Endothelial cell of umbilical vein (primary cell): ENCODE data around the gene KBTBD4. TPM values are rescaled to one million over a fixed set of nuclear protein-coding genes. Genes with fewer than 3 reads are reported as not detected.

Experiments used
- BruUV-seq: library from RNA; stranded (reverse); fragments of 400-500 nt; replicated peaks from 2 replicates; lab custom pipeline; 2021; lab: Mats Ljungman, UMichigan
- CTCF ChIA-PET: fragments of 300-600, 350-600 bp; sonication (Branson Sonifier 250); formaldehyde crosslinking; loops from one replicate; lab custom pipeline; 2021; ENCODE audit warnings: antibody characterized with exemption, inconsistent platforms; lab: Charles Lee
- POLR2A ChIA-PET: fragments of 300-600, 350-600 bp; sonication (Branson Sonifier 250); formaldehyde crosslinking; loops from one replicate; lab custom pipeline; 2021; ENCODE audit warnings: antibody characterized with exemption, inconsistent platforms; lab: Charles Lee
- DNase-seq: peaks from one replicate; pipeline ENCODE4 v3.0.0-alpha.2; 2011; ENCODE audit warnings: low read depth, low spot score
- FAIRE-seq: peaks from 2 replicates; lab custom pipeline; 2011; peaks lifted over from hg19 to GRCh38; lab: Jason Lieb, UNC
- H2AFZ ChIP-seq: 2 replicates; pipeline ENCODE4 v1.6.0; 2012; ENCODE audit warnings: low read depth, low read length, control low read depth, inconsistent platforms
- H3K27ac ChIP-seq: 2 replicates; pipeline ENCODE4 v1.5.1; 2011; ENCODE audit warnings: low read depth, mild to moderate bottlenecking, control low read depth, low read length, moderate library complexity; ENCODE audit not compliant: insufficient read depth
- H3K27me3 ChIP-seq, 2 experiments: 2 replicates each; pipeline versions ENCODE4 v1.6.0 to v1.6.1; 2011; ENCODE audit warnings: low read length in 2 of 2, mixed read lengths in 1 of 2; ENCODE audit not compliant: control insufficient read depth in 2 of 2, insufficient read depth in 2 of 2
- H3K36me3 ChIP-seq, 2 experiments: 2 replicates in 1 of 2; 3 replicates in 1 of 2; pipeline ENCODE4 v1.5.1; 2011; ENCODE audit warnings: low read length in 2 of 2, mild to moderate bottlenecking in 1 of 2, moderate library complexity in 1 of 2; ENCODE audit not compliant: control insufficient read depth in 2 of 2, insufficient read depth in 2 of 2; ENCODE audit errors: extremely low read depth in 1 of 2
- H3K4me1 ChIP-seq: 3 replicates; pipeline ENCODE4 v1.5.1; 2011; ENCODE audit warnings: mild to moderate bottlenecking, low read length; ENCODE audit not compliant: control insufficient read depth, insufficient read depth; ENCODE audit errors: extremely low read depth
- H3K4me2 ChIP-seq: 2 replicates; pipeline ENCODE4 v1.6.1; 2011; ENCODE audit warnings: low read length, control low read depth, mixed read lengths; ENCODE audit not compliant: insufficient read depth
- H3K4me3 ChIP-seq, 3 experiments: fragments of 200-600 bp in 1 of 3; sonication (generic), shearing (Covaris generic) in 1 of 3; replicated peaks in 1 of 3; 2 replicates each; pipeline ENCODE4 v1.5.1; 2011 to 2016; ENCODE audit warnings: control low read depth in 3 of 3, low read length in 3 of 3, mild to moderate bottlenecking in 2 of 3, inconsistent platforms in 1 of 3, low read depth in 1 of 3, moderate library complexity in 1 of 3; ENCODE audit not compliant: insufficient read depth in 1 of 3
- H3K79me2 ChIP-seq: 2 replicates; pipeline ENCODE4 v1.6.0; 2012; ENCODE audit warnings: low read length, inconsistent platforms; ENCODE audit not compliant: control insufficient read depth, insufficient read depth
- H3K9ac ChIP-seq: replicated peaks from 2 replicates; pipeline ENCODE3; 2011; ENCODE audit warnings: low read length, control low read depth; ENCODE audit not compliant: insufficient read depth; ENCODE audit errors: extremely low read depth
- H3K9me1 ChIP-seq: replicated peaks from 3 replicates; pipeline ENCODE4 v1.6.0; 2011; ENCODE audit warnings: mild to moderate bottlenecking, low read length; ENCODE audit not compliant: control insufficient read depth, insufficient read depth; ENCODE audit errors: extremely low read depth
- H3K9me3 ChIP-seq: replicated peaks from 2 replicates; pipeline ENCODE4 v1.5.1; 2012; ENCODE audit warnings: low read length, inconsistent platforms; ENCODE audit not compliant: control insufficient read depth, insufficient read depth
- H4K20me1 ChIP-seq: replicated peaks from 2 replicates; pipeline ENCODE3; 2011; ENCODE audit warnings: mild to moderate bottlenecking, low read length; ENCODE audit not compliant: control insufficient read depth, insufficient read depth; ENCODE audit errors: extremely low read depth
- EZH2 ChIP-seq: IDR thresholded peaks from 2 replicates; pipeline ENCODE4 v1.6.1; 2012; ENCODE audit warnings: borderline replicate concordance, low read depth, mild to moderate bottlenecking, moderate library complexity, low read length, inconsistent platforms; ENCODE audit not compliant: severe bottlenecking
- FOS ChIP-seq: IDR thresholded peaks from 2 replicates; pipeline ENCODE4 v1.6.1; 2011; ENCODE audit warnings: mild to moderate bottlenecking, low read length, moderate library complexity, borderline replicate concordance; ENCODE audit not compliant: insufficient read depth
- GATA2 ChIP-seq: IDR thresholded peaks from 2 replicates; pipeline ENCODE4 v1.7.0; 2011; ENCODE audit warnings: low read depth, mild to moderate bottlenecking, moderate library complexity, mixed read lengths, low read length; ENCODE audit not compliant: insufficient read length, insufficient read depth
- JUN ChIP-seq: IDR thresholded peaks from 2 replicates; pipeline ENCODE4 v1.6.1; 2011; ENCODE audit warnings: borderline replicate concordance, low read depth; ENCODE audit not compliant: insufficient read length, insufficient read depth
- MAX ChIP-seq: IDR thresholded peaks from 2 replicates; pipeline ENCODE4 v1.6.1; 2011; ENCODE audit not compliant: insufficient read depth, insufficient read length
- MYC ChIP-seq: IDR thresholded peaks from one replicate; pipeline ENCODE4 v1.6.1; 2011; ENCODE audit warnings: mild to moderate bottlenecking, low read depth, low read length
- POLR2A ChIP-seq: IDR thresholded peaks from 2 replicates; pipeline ENCODE4 v1.6.1; 2012; ENCODE audit warnings: low read depth, mild to moderate bottlenecking, control low read depth, low read length
- POLR2AphosphoS5 ChIP-seq: IDR thresholded peaks from 2 replicates; pipeline ENCODE4 v1.6.1; 2012; ENCODE audit warnings: low read depth, mild to moderate bottlenecking, control low read depth, low read length, moderate library complexity; ENCODE audit not compliant: insufficient read depth
- dilution Hi-C: fragments of 300-500 bp; cut with MboI; formaldehyde crosslinking; loops from one replicate; pipeline ENCODE4 v1.15.0; 2019; ENCODE audit warnings: low sequenced_read_pairs; ENCODE audit not compliant: extremely low pct_ligation_motif_present
- intact Hi-C: fragments of 100-400 bp; cut with micrococcal nuclease; formaldehyde crosslinking; loops from one replicate; pipeline ENCODE4 v1.10.0; 2022
- polyA plus RNA-seq, 4 experiments: library from polyadenylated mRNA; depleted of rRNA in 3 of 4; stranded (reverse) in 3 of 4; unstranded in 1 of 4; fragments of >200 nt; gene quantifications; 2 replicates each; pipeline versions ENCODE4 v1.2.1 to v1.2.3, GENCODE V29; 2011 to 2012; ENCODE audit warnings: missing spikeins in 1 of 4
- total RNA-seq: library from RNA; stranded (reverse); gene quantifications from 2 replicates; pipeline ENCODE4 v1.2.3, GENCODE V29; 2021
- TF ChIP-seq, protein P1 (sequence below), 2 donors: IDR thresholded peaks; 1 replicate in 1 of 2; 2 replicates in 1 of 2; pipeline ENCODE4 v1.5.1; 2011; ENCODE audit warnings: low read length in 2 of 2, mild to moderate bottlenecking in 2 of 2, moderate library complexity in 2 of 2, control low read depth in 1 of 2, inconsistent platforms in 1 of 2, low read depth in 1 of 2; ENCODE audit not compliant: insufficient read depth in 1 of 2; ENCODE audit errors: extremely low read depth in 1 of 2

KBTBD4 gene
- total and polyA plus RNA-seq, 2 donors (not counting 3 experiments of a cell fraction or from before 2014, with no cell fraction given): 16.3 to 23.2 TPM

DNA sequence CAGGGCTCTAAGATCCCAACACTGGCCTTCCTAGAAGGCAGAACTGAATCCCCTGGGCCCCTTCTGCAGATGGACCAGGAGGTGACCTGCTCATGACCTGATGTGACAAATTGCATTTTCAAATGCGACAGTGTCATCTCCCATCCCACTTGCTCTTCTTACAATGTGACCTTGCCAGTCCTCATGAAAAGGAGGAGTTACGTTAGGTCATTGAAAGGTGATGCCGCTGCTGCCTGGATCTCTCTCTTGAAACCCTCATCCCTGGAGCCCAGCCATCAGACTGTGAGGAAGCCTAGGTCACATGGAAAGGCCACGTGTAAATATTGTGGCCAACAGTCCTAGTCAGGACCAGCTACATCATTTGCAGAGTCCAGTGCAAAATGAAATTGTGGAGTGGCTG, 21.1 kb upstream of the KBTBD4 start:
- Histone ChIP-seq H3K27ac (no peak overlapping the region), H2AFZ (no peak overlapping the region), H3K9me3 (no peaks in the 10 kb centered on the region), H3K9me1 (no peaks in the 10 kb centered on the region), H3K79me2 (no peaks in the 10 kb centered on the region), H4K20me1 (no peaks in the 10 kb centered on the region), H3K36me3 (no peaks in the 10 kb centered on the region), H3K4me2 (no peak overlapping the region), H3K4me3 (no peak overlapping the region), H3K9ac (no peak overlapping the region), H3K27me3 (peaks cover 12% of the 10 kb centered on the region in 2 experiments), H3K4me1 (no peaks in the 10 kb centered on the region)
- intact Hi-C loops: no loop called here
- ChIA-PET CTCF (no interaction called here), POLR2A (no interaction called here)
- dilution Hi-C loops: no loop called here
- no TSS peak for BruUV-seq
- TF ChIP-seq MYC (no peak), POLR2A (no peak), POLR2AphosphoS5 (no peak), JUN (no peak), MAX (no peak), GATA2 (no peak), EZH2 (no peak), FOS (no peak)
- TF ChIP-seq, protein P1, sequence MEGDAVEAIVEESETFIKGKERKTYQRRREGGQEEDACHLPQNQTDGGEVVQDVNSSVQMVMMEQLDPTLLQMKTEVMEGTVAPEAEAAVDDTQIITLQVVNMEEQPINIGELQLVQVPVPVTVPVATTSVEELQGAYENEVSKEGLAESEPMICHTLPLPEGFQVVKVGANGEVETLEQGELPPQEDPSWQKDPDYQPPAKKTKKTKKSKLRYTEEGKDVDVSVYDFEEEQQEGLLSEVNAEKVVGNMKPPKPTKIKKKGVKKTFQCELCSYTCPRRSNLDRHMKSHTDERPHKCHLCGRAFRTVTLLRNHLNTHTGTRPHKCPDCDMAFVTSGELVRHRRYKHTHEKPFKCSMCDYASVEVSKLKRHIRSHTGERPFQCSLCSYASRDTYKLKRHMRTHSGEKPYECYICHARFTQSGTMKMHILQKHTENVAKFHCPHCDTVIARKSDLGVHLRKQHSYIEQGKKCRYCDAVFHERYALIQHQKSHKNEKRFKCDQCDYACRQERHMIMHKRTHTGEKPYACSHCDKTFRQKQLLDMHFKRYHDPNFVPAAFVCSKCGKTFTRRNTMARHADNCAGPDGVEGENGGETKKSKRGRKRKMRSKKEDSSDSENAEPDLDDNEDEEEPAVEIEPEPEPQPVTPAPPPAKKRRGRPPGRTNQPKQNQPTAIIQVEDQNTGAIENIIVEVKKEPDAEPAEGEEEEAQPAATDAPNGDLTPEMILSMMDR (IDR thresholded peaks at IDR 0.05; ENCODE audit: extremely low read depth in 1 of 2, insufficient read depth in 1 of 2, low read depth in 1 of 2, low read length in 2 of 2): no peak
- FAIRE-seq (no peak), DNase-seq (no peak)
